D341Med (cell line): Measurements from ENCODE around the gene RAB39A.
"Not testable (repeated sequence)": the region's sequence is repeated elsewhere in the genome, so short reads cannot be mapped to it uniquely, and the experiment has no call there.

ENCODE experiments used
- DNase-seq: peaks from one replicate; pipeline ENCODE4 v3.0.0; 2012; ENCODE audit warnings: low spot score

The RAB39A gene, protein sequence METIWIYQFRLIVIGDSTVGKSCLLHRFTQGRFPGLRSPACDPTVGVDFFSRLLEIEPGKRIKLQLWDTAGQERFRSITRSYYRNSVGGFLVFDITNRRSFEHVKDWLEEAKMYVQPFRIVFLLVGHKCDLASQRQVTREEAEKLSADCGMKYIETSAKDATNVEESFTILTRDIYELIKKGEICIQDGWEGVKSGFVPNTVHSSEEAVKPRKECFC

DNA sequence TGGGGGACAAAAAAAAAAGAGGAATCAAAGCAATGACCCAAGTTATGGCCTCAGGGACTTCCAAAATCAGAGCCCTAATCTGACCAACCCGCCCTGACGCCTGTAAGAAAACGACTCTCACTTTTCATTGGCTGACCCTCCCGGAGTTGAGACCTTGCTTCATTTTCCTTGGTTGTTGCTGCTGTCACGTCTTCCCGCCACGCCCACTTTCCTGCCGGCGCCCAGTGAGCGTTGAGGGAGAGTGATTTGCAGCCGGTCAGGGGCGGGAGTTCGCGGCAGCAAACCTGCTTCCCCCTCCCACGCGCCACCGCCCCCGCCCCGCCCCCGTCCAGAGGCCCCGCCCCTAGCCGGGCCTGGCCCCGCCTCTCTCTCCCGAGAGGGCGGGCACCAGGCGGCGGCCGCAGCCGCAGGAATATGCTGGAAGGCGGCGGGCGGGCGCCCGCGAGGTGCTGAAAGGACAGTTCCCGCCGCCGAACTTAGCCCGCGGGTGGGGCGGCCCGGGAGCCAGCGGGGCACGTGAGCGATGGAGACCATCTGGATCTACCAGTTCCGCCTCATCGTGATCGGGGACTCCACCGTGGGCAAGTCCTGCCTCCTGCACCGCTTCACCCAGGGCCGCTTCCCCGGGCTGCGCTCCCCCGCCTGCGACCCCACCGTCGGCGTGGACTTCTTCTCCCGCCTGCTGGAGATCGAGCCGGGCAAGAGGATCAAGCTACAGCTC is at the start of gene RAB39A:
Gene RAB39A (plus strand): TSS at position 403 of the 721 bp plus-strand sequence. CDS start 121 bp downstream, at position 524.
- peak; percentile 98 for DNase-seq

DNA sequence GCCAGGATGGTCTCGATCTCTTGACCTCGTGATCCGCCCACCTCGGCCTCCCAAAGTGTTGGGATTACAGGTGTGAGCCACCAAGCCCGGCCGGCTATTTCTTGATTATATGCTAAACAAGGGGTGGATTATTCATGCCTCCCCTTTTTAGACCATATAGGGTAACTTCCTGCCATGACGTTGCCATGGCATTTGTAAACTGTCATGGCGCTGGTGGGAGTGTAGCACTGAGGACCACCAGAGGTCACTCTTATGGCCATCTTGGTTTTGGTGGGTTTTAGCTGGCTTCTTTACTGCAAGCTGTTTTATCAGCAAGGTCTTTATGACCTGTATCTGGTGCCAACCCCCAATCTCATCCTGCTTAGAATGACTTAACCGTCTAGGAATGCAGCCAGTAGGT is 46.8 kb upstream of the RAB39A start:
- DNase-seq: not testable (repeated sequence)

DNA sequence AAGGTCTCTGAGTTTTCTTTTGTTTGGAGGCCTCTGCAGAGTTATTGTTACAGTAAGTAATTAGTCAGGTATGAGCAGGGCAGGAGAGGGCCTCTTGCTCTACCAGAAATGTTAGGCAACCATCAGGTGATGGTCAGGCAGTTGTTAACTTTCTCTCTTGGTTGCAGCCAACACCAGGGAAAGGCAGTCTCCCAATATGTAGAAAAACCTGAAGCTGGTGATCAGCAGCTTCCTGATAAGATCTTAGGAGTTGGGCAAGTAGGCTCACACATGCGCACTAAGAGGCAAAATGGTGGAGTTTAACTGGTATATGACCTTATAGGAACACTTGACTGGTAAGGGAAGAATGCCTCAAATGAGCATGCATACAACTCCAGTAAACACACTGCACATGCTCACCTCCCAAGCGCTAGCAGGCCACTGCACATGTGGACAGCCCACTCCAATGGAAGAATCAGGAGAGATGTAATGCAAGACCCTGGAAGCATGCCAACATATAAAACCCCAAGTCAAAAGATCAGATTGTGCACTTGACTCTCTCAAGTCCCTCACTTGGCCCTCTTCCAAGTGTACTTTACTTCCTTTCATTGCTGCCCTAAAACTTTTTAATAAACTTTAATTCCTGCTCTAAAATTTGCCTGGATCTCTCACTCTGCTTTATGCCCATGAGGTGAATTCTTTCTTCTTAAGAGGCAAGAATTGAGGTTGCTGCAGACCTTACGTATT is 46.0 kb upstream of the RAB39A start:
- DNase-seq: no peak

DNA sequence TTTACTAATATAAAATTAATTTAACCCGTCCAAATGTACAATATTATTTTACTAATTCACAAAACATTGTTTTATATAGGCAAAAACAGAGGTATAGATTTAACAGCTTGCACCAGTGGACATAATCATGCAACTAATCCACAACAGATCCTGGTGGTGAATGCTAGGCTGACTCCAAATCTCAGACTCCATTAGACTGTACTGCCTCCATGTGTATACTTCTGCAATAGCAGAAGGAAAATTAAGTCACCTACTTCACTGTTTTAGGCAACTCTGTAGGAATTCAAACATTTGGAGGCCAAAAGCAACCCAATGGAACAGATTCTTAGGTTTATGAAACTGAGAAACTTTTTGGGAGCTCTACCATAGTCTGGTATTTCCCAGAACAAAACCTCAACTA is 30.0 kb upstream of the RAB39A start:
- DNase-seq: peak; percentile 69

DNA sequence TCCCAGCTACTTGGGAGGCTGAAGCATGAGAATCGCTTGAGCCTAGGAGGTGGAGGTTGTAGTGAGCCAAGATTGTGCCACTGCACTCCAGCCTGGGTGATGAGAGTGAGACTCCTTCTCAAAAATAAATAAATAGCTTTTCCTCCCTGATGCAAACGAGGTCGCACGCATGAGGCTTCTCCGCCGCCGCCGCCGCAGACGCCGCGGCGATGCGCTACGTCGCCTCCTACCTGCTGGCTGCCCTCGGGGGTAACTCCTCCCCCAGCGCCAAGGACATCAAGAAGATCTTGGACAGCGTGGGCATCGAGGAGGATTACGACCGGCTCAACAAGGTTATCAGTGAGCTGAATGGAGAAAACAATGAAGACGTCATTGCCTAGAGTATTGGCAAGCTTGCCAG is 20.0 kb upstream of the RAB39A start:
- DNase-seq: no peak

DNA sequence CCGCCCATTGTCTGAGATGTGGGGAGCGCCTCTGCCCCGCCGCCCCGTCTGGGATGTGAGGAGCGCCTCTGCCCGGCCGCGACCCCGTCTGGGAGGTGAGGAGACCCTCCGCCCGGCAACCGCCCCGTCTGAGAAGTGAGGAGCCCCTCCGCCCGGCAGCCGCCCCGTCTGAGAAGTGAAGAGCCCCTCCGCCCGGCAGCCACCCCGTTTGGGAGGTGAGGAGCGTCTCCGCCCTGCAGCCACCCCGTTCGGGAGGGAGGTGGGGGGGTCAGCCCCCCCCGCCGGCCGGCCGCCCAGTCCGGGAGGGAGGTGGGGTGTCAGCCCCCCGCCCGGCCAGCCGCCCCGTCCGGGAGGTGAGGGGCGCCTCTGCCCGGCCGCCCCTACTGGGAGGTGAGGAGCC is 15.8 kb upstream of the RAB39A start:
- not testable (repeated sequence) for DNase-seq

DNA sequence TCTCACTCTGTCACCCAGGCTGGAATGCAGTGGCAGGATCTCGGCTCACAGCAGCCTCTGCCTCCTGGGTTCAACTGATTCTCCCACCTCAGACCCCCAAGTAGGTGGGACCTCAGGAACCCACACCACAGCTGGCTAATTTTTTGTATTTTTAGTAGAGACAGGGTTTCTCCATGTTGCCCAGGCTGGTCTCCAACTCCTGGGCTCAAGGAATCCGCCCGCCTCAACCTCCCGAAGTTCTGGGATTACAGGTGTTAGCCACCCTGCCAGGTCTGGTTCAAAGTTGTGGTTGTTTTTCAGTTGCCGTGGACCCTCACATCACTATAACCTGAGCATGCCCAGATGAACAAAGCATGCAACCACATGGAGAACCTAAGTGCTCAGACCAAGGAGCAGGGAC is 13.0 kb upstream of the RAB39A start:
- DNase-seq: no peak

DNA sequence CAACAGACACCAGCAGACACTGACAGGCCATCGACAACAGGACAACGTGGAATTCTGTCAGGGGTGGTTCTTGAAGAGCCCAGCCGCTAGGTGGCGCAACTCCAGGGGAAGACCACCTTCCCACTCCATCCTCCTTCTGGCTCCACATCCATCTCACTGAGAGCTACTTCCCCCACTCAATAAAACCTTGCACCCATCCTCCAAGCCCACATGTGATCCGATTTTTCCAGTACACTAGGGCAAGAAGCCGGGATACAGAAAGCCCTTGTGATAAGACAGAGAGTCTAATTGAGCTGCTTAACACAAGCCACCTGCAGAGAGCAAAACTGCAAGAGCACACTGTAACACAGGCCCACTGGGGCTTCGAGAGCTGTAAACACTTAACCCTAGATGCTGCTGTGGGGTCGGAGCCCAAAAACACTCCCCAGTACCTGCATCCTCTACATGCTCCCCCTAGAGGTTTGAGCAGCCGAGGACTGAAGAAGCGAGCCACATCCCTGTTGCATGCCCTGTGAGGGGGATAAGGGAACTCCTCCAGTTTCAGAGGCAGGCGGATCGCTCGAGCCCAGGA is 11.5 kb upstream of the RAB39A start:
- peak; percentile 69 for DNase-seq

DNA sequence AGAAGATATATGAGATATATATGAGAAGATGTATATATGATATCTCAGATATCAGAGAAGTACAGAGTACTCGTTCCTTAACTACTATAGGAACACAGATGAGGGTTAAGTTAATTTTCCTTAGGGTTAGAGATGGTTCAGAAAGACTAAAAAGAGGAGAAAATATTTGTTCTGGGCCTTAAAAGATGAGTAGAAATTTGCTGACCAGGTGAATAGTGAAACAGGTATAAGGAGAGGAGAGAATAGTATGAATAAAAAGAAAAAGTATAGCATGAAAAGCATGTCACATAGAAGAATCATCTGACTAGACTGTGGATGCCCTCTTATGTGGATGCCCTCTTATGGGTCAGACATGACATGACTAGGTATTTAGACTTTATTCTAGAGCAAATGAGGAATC is 6.3 kb upstream of the RAB39A start:
- no peak for DNase-seq

DNA sequence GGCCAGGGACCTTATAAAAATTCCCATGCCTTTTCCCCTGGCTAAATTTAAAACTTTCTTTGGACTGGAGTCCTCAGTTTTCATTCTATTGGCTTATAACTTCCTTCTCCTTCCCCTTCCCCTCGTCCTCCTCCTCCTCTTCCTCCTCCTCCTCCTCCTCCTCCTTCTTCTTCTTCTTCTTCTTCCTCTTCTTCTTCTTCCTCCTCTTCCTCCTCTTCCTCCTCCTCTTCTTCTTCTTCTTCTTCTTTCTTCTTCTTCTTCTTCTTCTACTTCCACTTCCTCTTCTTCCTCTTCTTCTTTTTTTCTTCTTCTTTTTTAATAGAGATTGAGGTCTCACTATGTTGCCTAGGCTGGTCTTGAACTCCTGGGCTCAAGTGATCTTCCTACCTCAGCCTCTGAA is 4.7 kb upstream of the RAB39A start:
- not testable (repeated sequence) for DNase-seq

DNA sequence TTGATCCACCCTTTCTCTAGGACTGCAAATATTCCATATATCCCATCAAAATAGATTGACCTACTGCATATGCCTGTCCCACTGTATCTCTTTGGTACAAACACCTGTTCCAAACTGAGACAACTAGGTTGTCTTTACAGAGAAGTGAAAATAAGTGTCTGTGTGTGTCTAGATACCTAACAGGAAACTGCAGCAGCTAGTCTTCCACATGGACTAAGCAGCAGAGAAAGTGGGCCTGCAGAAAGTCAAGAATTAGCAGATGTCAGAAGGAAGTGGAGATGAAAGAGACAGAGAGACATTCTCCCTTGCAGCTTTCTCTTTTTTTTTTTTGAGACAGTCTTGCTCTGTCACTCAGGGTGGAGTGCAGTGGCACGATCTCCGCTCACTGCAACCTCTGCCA is 3.9 kb upstream of the RAB39A start:
- no peak for DNase-seq

DNA sequence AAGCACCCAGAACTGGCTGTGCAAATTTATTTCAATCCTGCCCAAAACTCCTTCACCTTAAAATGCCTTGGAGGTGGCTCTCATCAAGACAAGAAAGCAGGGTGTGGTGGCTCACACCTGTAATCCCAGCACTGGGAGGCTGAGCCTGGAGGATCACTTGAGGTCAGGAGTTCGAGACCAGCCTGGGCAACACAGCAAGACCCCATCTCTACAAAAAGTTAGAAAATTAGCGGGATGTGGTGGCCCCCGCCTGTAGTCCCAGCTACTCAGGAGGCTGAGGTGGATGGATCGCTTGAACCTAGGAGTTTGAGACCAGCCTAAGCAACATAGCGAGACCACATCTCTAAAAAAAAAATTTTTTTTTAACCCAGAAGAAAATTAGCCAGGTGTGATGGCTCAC is 689 bp upstream of the RAB39A start:
- no peak for DNase-seq

DNA sequence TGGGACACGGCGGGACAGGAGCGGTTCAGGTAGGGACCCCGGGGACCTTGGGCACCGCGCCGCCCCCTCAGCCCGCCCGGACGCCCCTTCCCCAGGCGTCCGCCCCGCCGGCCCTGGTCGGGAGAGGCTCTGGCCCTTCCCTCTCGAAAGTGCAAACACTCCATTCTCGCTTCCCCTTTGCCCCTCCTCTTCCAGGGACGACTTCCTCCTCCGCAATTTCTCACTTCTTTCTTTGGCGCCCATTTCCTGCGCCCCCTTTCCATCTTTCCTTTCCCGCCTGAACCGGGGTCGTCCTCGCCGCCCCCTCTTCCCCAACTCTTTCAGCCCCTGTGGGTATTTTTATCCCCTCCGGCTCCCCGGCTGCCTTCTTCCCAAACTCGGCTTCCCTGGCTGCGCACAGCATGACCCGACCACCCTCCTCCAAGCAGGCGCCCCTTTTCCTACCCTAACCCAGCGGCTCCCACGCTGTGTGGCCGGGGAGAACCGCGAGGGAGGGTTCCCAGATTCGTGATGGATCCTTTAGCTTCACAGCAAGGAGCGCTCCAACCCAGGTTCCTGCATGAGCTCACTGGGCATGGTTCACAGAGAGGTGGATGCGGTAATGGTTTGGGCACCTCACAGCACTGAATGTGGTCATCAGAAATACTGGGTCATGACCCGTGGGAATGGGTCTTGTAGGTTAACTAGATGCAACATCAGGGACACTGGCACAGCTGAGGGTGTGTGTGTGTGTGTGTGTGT is 689 bp downstream of the RAB39A start:
- DNase-seq: peak; percentile 53

DNA sequence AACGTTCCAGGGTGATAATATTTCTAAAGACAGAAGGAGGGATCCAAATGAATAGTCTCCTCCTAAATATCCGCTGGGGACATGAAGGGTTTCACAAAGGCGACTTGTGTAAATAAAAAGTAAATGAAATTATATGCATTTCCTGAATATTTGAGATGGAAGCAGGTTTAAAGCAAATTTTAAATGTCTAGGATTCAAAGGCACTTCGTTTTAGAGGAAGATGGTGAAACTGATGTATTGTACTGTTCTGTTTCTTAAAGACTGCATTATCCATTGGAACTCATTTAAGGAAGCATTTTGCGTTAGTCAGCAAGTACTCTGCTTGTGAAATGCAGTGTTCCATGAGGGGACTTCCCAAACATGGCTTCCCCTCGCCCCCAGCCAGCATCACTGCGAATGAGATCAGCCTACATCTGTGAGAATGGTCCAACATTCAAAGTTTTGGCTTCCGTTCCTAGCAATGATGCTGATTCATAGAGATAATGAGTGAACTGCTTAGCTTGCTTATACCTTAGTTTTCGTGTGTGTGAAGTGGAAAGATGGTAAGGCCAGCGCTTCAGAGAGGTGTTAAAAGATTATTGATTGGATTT is 1.5 kb downstream of the RAB39A start:
- DNase-seq: no peak

DNA sequence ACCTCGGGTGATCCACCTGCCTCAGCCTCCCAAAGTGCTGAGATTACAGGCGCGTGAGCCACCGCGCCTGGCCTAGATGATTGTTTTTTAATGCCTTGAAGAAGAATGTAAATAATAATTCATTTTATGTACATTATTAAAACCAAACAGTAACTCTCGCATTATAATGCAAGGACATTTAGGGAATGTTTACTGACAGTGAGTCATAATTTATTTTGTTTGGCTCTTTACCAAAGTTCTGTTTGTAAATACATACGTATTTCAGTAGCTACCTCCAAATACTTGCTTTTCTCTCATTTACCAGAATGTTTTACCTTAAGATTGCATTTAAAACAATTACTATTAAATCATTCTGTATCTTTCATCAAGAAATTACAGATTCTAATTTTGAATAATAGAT is 3.0 kb downstream of the RAB39A start:
- no peak for DNase-seq

DNA sequence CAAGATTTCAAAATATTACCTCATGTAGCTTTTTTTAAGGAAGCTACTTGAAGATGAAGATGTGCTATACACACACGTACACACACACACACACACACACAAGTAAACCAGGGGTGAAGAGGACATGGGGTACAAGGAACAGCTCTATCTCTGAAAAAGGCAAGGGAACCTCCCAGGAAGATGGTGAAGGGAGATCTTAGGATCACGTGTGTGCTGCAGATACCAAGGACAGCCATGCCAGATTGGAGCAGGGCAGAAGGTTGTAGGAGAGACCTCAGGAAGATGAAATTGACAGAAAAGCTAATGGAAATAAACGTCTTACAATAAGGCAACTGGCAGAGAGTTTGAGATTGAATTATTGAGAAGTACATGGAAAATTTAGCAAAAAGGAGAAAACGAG is 19.7 kb downstream of the RAB39A start:
- no peak for DNase-seq

DNA sequence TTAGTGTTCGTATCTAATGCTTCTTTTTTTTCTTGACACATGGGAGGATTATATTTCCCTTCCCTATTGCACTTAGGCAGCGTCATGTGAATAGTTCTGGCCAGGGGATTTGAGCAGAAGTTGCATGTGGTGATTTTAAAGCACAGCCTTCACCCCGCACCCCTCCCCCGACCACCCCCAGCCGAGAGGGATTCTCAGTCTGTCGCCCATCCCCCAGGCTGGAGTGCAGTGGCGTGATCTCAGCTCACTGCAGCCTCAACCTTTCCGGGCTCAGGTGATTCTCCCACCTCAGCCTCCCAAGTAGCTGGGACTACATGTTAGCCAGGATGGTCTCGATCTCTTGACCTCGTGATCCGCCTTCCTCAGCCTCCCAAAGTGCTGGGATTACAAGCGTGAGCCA is 20.1 kb downstream of the RAB39A start:
- not testable (repeated sequence) for DNase-seq

DNA sequence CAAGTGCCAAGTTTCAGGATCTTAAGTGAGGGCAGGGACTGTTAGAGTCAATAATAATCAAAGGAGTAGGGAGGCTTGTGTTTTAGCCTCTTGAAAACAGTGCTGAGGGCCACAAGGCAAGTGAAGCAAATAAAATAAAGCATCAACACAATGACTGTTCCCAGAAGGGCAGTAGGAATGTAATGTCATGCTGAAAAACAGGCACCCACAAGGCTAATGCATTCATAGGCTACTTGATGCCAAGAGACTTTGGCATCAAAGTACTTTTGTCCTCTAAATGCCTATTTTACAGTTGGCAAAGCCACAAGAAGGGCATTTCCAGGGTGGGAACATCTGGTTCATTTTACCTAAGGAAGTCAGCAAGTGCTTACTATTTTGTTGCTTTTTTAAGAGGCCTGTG is 22.9 kb downstream of the RAB39A start:
- DNase-seq: no peak

DNA sequence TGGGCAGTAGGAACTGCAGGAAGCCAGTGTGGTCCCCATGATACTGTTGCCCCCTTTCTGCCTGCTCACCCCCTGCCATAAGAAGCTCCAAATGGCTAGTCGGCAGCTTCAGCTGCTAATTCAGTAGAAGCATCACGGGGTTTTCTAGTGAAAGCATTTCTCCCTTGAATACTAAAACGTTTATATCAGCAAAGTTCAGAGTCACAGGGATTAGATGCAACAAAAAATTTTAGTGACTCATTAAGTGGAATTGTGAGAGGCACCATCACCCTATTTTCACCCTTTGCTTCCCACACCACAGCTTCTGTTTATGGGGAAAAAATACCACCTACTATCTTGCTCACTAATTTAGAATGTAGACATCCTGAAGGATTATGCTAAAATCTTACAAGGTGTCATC is 25.2 kb downstream of the RAB39A start:
- DNase-seq: no peak

DNA sequence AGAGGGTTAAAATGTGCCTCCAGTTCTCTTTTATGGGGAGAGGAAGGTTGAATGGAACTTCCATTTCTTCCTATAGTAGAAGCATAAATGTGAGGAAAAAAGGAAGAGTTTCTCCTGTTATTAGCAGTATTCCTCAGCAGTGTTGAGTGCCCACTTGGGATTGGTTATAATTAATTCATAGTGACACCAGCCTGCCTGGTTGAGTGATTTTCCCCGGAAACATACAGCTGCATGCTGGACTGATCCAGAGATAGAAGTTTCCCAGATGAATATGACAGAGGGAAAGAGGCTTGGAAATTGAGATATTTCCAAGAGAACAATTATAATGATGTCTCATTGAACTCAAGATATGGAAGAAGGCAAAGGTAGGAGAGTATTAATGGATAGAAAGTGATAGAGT is 28.3 kb downstream of the RAB39A start:
- no peak for DNase-seq

DNA sequence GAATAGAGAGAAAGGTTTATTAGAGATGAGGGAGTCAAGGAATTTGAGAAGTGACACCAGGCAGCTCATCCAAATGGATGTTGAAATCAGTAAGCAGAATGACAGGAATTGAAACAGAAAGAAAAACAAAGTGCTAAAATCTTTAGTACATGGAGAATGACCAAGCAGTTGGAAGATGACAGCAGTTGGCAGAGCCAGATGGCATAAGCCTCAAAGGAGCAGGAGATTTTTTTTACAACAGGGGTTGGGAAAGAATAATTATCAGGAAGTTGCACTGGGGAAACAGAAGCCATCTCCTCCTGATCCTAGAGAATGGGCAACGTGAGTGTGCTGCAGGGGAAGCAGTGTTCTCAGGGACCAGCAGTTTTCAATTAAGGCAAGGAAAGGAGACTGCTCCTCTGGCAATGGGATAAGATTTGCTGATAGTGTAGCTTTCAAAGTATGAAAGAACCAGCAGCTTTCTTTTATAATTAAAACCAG is 28.9 kb downstream of the RAB39A start:
- peak; percentile 45 for DNase-seq

DNA sequence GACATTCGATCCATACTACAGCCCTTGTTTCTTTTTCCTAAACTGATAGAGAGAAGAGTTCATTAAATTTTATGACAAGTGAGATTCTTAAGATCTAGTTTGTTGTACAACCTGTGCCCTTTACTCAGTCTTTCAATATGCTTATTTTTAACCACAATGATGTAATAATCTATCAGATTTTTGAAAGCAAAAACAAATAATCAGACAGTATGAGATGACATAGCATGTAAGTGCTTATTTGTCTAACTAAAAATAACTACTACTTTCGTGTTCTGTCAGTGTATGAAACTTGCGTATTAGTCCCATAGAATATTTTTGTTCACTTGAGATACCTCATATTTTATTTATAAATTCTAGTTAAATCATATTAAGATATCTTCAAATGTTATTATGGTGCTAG is 33.2 kb downstream of the RAB39A start:
- DNase-seq: no peak
